Measurements from ENCODE around the gene CTNND2. TPM values are rescaled to one million over a fixed set of nuclear protein-coding genes. Genes with fewer than 3 reads are reported as not detected.

Gene CTNND2
- total RNA-seq, 3 donors from 2014 or later (not counting 1 experiment from before 2014, with no cell fraction given), result not detected

- Histone ChIP-seq H3K36me3 (ENCODE audit: control insufficient read depth, insufficient read depth, low read length) (no peaks in the 10 kb centered on the region), H3K27ac (ENCODE audit: low read length) (no peak overlapping the region), H3K4me1 (ENCODE audit: control insufficient read depth, insufficient read depth, low read length) (no peaks in the 10 kb centered on the region), H3K4me3 (ENCODE audit: low read length) (no peak overlapping the region), H3K9me3 (ENCODE audit: control insufficient read depth, insufficient read depth, low read length) (no peaks in the 10 kb centered on the region), H3K27me3 (ENCODE audit: control insufficient read depth, insufficient read depth, low read length) (no peaks in the 10 kb centered on the region)
- TF ChIP-seq, protein P1, sequence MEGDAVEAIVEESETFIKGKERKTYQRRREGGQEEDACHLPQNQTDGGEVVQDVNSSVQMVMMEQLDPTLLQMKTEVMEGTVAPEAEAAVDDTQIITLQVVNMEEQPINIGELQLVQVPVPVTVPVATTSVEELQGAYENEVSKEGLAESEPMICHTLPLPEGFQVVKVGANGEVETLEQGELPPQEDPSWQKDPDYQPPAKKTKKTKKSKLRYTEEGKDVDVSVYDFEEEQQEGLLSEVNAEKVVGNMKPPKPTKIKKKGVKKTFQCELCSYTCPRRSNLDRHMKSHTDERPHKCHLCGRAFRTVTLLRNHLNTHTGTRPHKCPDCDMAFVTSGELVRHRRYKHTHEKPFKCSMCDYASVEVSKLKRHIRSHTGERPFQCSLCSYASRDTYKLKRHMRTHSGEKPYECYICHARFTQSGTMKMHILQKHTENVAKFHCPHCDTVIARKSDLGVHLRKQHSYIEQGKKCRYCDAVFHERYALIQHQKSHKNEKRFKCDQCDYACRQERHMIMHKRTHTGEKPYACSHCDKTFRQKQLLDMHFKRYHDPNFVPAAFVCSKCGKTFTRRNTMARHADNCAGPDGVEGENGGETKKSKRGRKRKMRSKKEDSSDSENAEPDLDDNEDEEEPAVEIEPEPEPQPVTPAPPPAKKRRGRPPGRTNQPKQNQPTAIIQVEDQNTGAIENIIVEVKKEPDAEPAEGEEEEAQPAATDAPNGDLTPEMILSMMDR (IDR thresholded peaks at IDR 0.05), result no peak
- intact Hi-C loops (cut with micrococcal nuclease), result no loop called here
- no peaks in the 10 kb centered on the region for H3K36me3 Mint-ChIP-seq
- H3K4me3 Mint-ChIP-seq, result no peak overlapping the region
- no peaks in the 10 kb centered on the region for H3K4me1 Mint-ChIP-seq
- H3K27me3 Mint-ChIP-seq (ENCODE audit: low read depth in 2 of 2), result peaks cover 4 to 8% of the 10 kb centered on the region in 2 donors
- H3K27ac Mint-ChIP-seq, result no peak overlapping the region
- WGBS (ENCODE audit: insufficient coverage), result 88% methylated on average over 5 of the region's 5 CpGs
- DNase-seq, result no peak
- no peak for ATAC-seq
- no peaks in the 10 kb centered on the region for H3K9me3 Mint-ChIP-seq
Measured at GRCh38 chr5:10949856-10950630, 954.2 kb downstream of the CTNND2 start.

DNA sequence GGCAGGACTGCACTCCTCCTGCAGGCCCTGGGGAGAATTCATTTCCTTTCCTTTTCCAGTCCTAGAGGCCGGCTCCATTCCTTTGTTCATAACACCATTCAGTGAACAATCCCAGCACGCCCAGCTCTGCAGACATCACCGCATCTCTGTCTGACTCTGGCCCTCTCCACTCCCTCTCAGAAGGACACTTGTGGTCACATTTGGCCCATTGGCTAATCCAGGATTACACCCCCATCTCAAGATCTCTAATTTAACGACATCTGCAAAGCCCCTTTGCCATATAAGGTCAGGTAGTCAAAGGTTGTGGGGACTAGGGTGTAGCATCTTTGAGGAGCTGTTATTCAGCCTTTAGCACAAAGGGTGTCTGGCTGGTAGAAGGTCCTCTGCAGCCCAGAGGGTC lies 958.2 kb downstream of the CTNND2 start:
- no peaks in the 10 kb centered on the region for H3K36me3 ChIP-seq (ENCODE audit: control insufficient read depth, insufficient read depth, low read length)
- Mint-ChIP-seq H3K36me3 (no peaks in the 10 kb centered on the region), H3K27ac (no peak overlapping the region), H3K9me3 (no peaks in the 10 kb centered on the region), H3K4me3 (no peak overlapping the region), H3K4me1 (no peaks in the 10 kb centered on the region), H3K27me3 (ENCODE audit: low read depth in 2 of 2) (peaks cover 0 to 6% of the 10 kb centered on the region in 2 donors)
- intact Hi-C loops (cut with micrococcal nuclease), result no loop called here
- no peak for ATAC-seq
- no peak overlapping the region for H3K4me3 ChIP-seq (ENCODE audit: low read length)
- H3K27ac ChIP-seq (ENCODE audit: low read length), result no peak overlapping the region
- H3K27me3 ChIP-seq (ENCODE audit: control insufficient read depth, insufficient read depth, low read length), result no peaks in the 10 kb centered on the region
- WGBS (ENCODE audit: insufficient coverage), result 87% methylated on average over 3 of the region's 4 CpGs
- no peak for DNase-seq
- no peaks in the 10 kb centered on the region for H3K4me1 ChIP-seq (ENCODE audit: control insufficient read depth, insufficient read depth, low read length)
- H3K9me3 ChIP-seq (ENCODE audit: control insufficient read depth, insufficient read depth, low read length), result no peaks in the 10 kb centered on the region
- TF ChIP-seq, protein P1 (IDR thresholded peaks at IDR 0.05), result no peak

- Mint-ChIP-seq H3K36me3 (no peaks in the 10 kb centered on the region), H3K9me3 (no peaks in the 10 kb centered on the region), H3K4me3 (no peak overlapping the region), H3K27ac (no peak overlapping the region), H3K4me1 (no peaks in the 10 kb centered on the region), H3K27me3 (ENCODE audit: low read depth in 2 of 2) (peaks cover 0 to 2% of the 10 kb centered on the region in 2 donors)
- H3K36me3 ChIP-seq (ENCODE audit: control insufficient read depth, insufficient read depth, low read length), result no peaks in the 10 kb centered on the region
- intact Hi-C loops (cut with micrococcal nuclease), result no loop called here
- no peak overlapping the region for H3K27ac ChIP-seq (ENCODE audit: low read length)
- WGBS (ENCODE audit: insufficient coverage), result 94% methylated on average over 2 of the region's 4 CpGs
- ATAC-seq, result no peak
- no peaks in the 10 kb centered on the region for H3K9me3 ChIP-seq (ENCODE audit: control insufficient read depth, insufficient read depth, low read length)
- TF ChIP-seq, protein P1 (IDR thresholded peaks at IDR 0.05), result no peak
- H3K27me3 ChIP-seq (ENCODE audit: control insufficient read depth, insufficient read depth, low read length), result no peaks in the 10 kb centered on the region
- no peaks in the 10 kb centered on the region for H3K4me1 ChIP-seq (ENCODE audit: control insufficient read depth, insufficient read depth, low read length)
- no peak overlapping the region for H3K4me3 ChIP-seq (ENCODE audit: low read length)
- no peak for DNase-seq
Measured at GRCh38 chr5:10941900-10942299, 962.3 kb downstream of the CTNND2 start.
